SK-N-SH (cell line): ENCODE results near the gene LONRF3.

Experiments used
- ELF1 ChIP-seq: IDR thresholded peaks from 2 replicates; pipeline ENCODE4 v1.4.0; 2012
- EP300 ChIP-seq, 2 experiments: IDR thresholded peaks; 2 replicates each; pipeline versions ENCODE4 v1.4.0 to v1.6.1; 2012; ENCODE audit warnings: borderline replicate concordance in 1 of 2, low read depth in 1 of 2, low read length in 1 of 2
- EZH2phosphoT487 ChIP-seq: fragments of 200-600 bp; sonication (generic); IDR thresholded peaks from 2 replicates; pipeline ENCODE4 v1.6.1; 2017; ENCODE audit warnings: low read depth, mixed run types, mild to moderate bottlenecking, antibody characterized with exemption, moderate library complexity, borderline replicate concordance
- GABPA ChIP-seq: IDR thresholded peaks from 2 replicates; pipeline ENCODE4 v1.4.0; 2012; ENCODE audit warnings: low read depth, mild to moderate bottlenecking
- RFX5 ChIP-seq: IDR thresholded peaks from 2 replicates; pipeline ENCODE4 v1.6.1; 2012; ENCODE audit warnings: mild to moderate bottlenecking, improper control_type of control experiment, low read length
- RXRA ChIP-seq: IDR thresholded peaks from 2 replicates; pipeline ENCODE4 v1.4.0; 2012; ENCODE audit warnings: low read depth, mild to moderate bottlenecking, borderline replicate concordance
- TAF1 ChIP-seq: IDR thresholded peaks from 2 replicates; pipeline ENCODE4 v1.6.1; 2012; ENCODE audit warnings: low read depth, mild to moderate bottlenecking, low read length, moderate library complexity, borderline replicate concordance
- YY1 ChIP-seq: IDR thresholded peaks from 2 replicates; pipeline ENCODE4 v1.4.0; 2012; ENCODE audit warnings: low read depth, mild to moderate bottlenecking
- TF ChIP-seq, protein P1 (sequence below): fragments of 200-600 bp; sonication (generic); IDR thresholded peaks from 2 replicates; pipeline ENCODE4 v1.6.1; 2017; ENCODE audit warnings: antibody characterized with exemption, mild to moderate bottlenecking, moderate library complexity
- TF ChIP-seq, protein P2 (sequence below): fragments of 150-350 bp; IDR thresholded peaks from 2 replicates; pipeline ENCODE4 v1.6.1; 2017; ENCODE audit warnings: antibody characterized with exemption, low read length, low read depth, borderline replicate concordance

DNA sequence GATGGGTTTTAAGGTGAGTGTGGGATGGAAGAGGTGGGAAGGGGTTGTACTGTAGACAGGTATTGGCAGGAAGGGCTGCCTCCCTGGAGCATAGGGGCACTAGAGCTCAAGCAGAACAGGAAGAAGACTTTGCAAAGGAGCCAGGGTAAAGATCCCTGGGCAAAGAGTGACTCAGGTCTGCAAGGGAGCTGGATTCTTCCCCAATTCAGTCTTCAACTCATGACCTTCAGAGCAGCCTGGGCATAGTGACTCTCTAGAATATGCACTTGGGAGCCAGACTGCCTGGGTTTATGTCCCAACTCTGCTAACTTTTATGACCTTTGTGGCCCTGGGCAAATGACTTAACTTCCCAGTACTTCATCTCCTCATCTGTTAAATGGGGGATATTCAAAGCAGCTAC lies 4.0 kb downstream of the LONRF3 start:
- no peak for TF ChIP-seq YY1
- TF ChIP-seq, protein P1, sequence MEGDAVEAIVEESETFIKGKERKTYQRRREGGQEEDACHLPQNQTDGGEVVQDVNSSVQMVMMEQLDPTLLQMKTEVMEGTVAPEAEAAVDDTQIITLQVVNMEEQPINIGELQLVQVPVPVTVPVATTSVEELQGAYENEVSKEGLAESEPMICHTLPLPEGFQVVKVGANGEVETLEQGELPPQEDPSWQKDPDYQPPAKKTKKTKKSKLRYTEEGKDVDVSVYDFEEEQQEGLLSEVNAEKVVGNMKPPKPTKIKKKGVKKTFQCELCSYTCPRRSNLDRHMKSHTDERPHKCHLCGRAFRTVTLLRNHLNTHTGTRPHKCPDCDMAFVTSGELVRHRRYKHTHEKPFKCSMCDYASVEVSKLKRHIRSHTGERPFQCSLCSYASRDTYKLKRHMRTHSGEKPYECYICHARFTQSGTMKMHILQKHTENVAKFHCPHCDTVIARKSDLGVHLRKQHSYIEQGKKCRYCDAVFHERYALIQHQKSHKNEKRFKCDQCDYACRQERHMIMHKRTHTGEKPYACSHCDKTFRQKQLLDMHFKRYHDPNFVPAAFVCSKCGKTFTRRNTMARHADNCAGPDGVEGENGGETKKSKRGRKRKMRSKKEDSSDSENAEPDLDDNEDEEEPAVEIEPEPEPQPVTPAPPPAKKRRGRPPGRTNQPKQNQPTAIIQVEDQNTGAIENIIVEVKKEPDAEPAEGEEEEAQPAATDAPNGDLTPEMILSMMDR: no peak
- TF ChIP-seq ELF1: no peak
- no peak for TF ChIP-seq EP300 (IDR thresholded peaks at IDR 0.05; ENCODE audit: borderline replicate concordance in 1 of 2, low read depth in 1 of 2, low read length in 1 of 2)
- TF ChIP-seq RXRA: no peak
- no peak for TF ChIP-seq RFX5
- TF ChIP-seq GABPA: no peak
- no peak for TF ChIP-seq EZH2phosphoT487
- TF ChIP-seq TAF1: no peak
- TF ChIP-seq, protein P2, sequence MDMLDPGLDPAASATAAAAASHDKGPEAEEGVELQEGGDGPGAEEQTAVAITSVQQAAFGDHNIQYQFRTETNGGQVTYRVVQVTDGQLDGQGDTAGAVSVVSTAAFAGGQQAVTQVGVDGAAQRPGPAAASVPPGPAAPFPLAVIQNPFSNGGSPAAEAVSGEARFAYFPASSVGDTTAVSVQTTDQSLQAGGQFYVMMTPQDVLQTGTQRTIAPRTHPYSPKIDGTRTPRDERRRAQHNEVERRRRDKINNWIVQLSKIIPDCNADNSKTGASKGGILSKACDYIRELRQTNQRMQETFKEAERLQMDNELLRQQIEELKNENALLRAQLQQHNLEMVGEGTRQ: no peak
